IMR-90 (cell line): Measurements from ENCODE around the gene FBXW5. TPM values are rescaled to one million over a fixed set of nuclear protein-coding genes. Genes with fewer than 3 reads are reported as not detected.

Experiments used
- ATAC-seq: fragments of 200-7000 bp; cut with Tn5 transposase; 2 replicates; pipeline ENCODE4 v1.9.1; 2020; ENCODE audit warnings: low read depth, mild to moderate bottlenecking, moderate library complexity
- BruUV-seq: library from RNA; stranded (reverse); fragments of 400-500 nt; replicated peaks from 2 replicates; lab custom pipeline; 2021; lab: Mats Ljungman, UMichigan
- CTCF ChIA-PET: fragments of 300-600 bp; formaldehyde crosslinking; extraction: SDS; loops from one replicate; lab custom pipeline; 2021; ENCODE audit warnings: antibody characterized with exemption; lab: Yijun Ruan, JAX
- POLR2A ChIA-PET: fragments of 300-600 bp; sonication (Branson Sonifier 250); formaldehyde crosslinking; loops from one replicate; lab custom pipeline; 2022; ENCODE audit warnings: antibody characterized with exemption; ENCODE audit not compliant: unreplicated experiment; lab: Charles Lee
- DNase-seq: peaks from one replicate; pipeline ENCODE4 v3.0.0; 2013
- H2AFZ ChIP-seq: replicated peaks from 2 replicates; pipeline ENCODE3; 2013; ENCODE audit warnings: low read length, mild to moderate bottlenecking; ENCODE audit not compliant: poor library complexity
- H2AK5ac ChIP-seq: 2 replicates; pipeline ENCODE4 v1.6.1; 2013; ENCODE audit warnings: low read depth, low read length, inconsistent platforms
- H2AK9ac ChIP-seq: replicated peaks from 2 replicates; pipeline ENCODE3; 2013; ENCODE audit warnings: mild to moderate bottlenecking, low read depth, low read length, moderate library complexity; ENCODE audit not compliant: poor library complexity
- H2BK120ac ChIP-seq: 2 replicates; pipeline ENCODE4 v1.6.1; 2013; ENCODE audit warnings: low read depth, low read length, inconsistent platforms
- H2BK15ac ChIP-seq: 3 replicates; pipeline ENCODE4 v1.6.1; 2013; ENCODE audit warnings: low read depth, low read length, inconsistent platforms
- H2BK20ac ChIP-seq: 2 replicates; pipeline ENCODE4 v1.6.1; 2013; ENCODE audit warnings: low read depth, mild to moderate bottlenecking, inconsistent platforms, low read length, moderate library complexity
- H2BK5ac ChIP-seq: 2 replicates; pipeline ENCODE4 v1.6.1; 2013; ENCODE audit warnings: mild to moderate bottlenecking, low read depth, low read length, inconsistent platforms; ENCODE audit not compliant: poor library complexity, severe bottlenecking
- H3K14ac ChIP-seq: replicated peaks from 2 replicates; pipeline ENCODE4 v1.6.1; 2013; ENCODE audit warnings: low read depth, low read length, inconsistent platforms
- H3K18ac ChIP-seq: 2 replicates; pipeline ENCODE4 v1.6.1; 2013; ENCODE audit warnings: low read depth, low read length, control low read depth
- H3K23ac ChIP-seq: 2 replicates; pipeline ENCODE4 v1.6.1; 2013; ENCODE audit warnings: low read depth, low read length, inconsistent platforms
- H3K27ac ChIP-seq: 2 replicates; pipeline ENCODE4 v1.5.1; 2013; ENCODE audit warnings: mild to moderate bottlenecking, control low read depth, low read length; ENCODE audit not compliant: insufficient read depth
- H3K27me3 ChIP-seq: 2 replicates; pipeline ENCODE4 v1.6.1; 2013; ENCODE audit warnings: low read length; ENCODE audit not compliant: control insufficient read depth, insufficient read depth
- H3K36me3 ChIP-seq: 2 replicates; pipeline ENCODE4 v1.6.1; 2013; ENCODE audit warnings: low read length, mixed read lengths; ENCODE audit not compliant: control insufficient read depth, insufficient read depth
- H3K4ac ChIP-seq: 2 replicates; pipeline ENCODE4 v1.6.1; 2013; ENCODE audit warnings: low read depth, low read length, inconsistent platforms
- H3K4me1 ChIP-seq: 2 replicates; pipeline ENCODE4 v1.6.1; 2013; ENCODE audit warnings: low read length, mixed read lengths; ENCODE audit not compliant: control insufficient read depth, insufficient read depth
- H3K4me2 ChIP-seq: 2 replicates; pipeline ENCODE4 v1.6.1; 2013; ENCODE audit warnings: low read depth, mild to moderate bottlenecking, control low read depth, low read length, moderate library complexity
- H3K4me3 ChIP-seq: 2 replicates; pipeline ENCODE4 v1.5.1; 2013; ENCODE audit warnings: low read depth, mild to moderate bottlenecking, control low read depth, low read length, moderate library complexity; ENCODE audit not compliant: insufficient read depth
- H3K56ac ChIP-seq: 2 replicates; pipeline ENCODE4 v1.6.1; 2013; ENCODE audit warnings: low read length, inconsistent platforms; ENCODE audit not compliant: insufficient read depth; ENCODE audit errors: extremely low read depth
- H3K79me1 ChIP-seq, 2 experiments: 2 replicates each; pipeline ENCODE4 v1.6.1; 2013; ENCODE audit warnings: low read length in 2 of 2, inconsistent platforms in 1 of 2, low read depth in 1 of 2
- H3K9ac ChIP-seq: 2 replicates; pipeline ENCODE4 v1.6.1; 2013; ENCODE audit warnings: low read depth, low read length, control low read depth
- H3K9me1 ChIP-seq: 2 replicates; pipeline ENCODE4 v1.6.1; 2013; ENCODE audit warnings: low read length, inconsistent platforms; ENCODE audit not compliant: insufficient read depth
- H3K9me3 ChIP-seq: 2 replicates; pipeline ENCODE4 v1.6.1; 2013; ENCODE audit warnings: low read length; ENCODE audit not compliant: control insufficient read depth, insufficient read depth
- H4K20me1 ChIP-seq: 2 replicates; pipeline ENCODE4 v1.6.1; 2013; ENCODE audit warnings: low read length, inconsistent platforms; ENCODE audit not compliant: insufficient read depth
- H4K5ac ChIP-seq: 2 replicates; pipeline ENCODE4 v1.6.1; 2013; ENCODE audit warnings: mild to moderate bottlenecking, low read depth, low read length, control low read depth
- H4K8ac ChIP-seq, 2 experiments: 2 replicates each; pipeline ENCODE4 v1.6.1; 2013; ENCODE audit warnings: low read depth in 2 of 2, low read length in 2 of 2, control low read depth in 1 of 2, inconsistent platforms in 1 of 2
- H4K91ac ChIP-seq: 2 replicates; pipeline ENCODE4 v1.6.1; 2013; ENCODE audit warnings: low read depth, low read length, inconsistent platforms; ENCODE audit not compliant: insufficient read depth
- BHLHE40 ChIP-seq: fragments of 150-350 bp; IDR thresholded peaks from 2 replicates; pipeline ENCODE4 v1.6.1; 2016; ENCODE audit warnings: mild to moderate bottlenecking, low read depth, low read length
- CEBPB ChIP-seq: IDR thresholded peaks from 2 replicates; pipeline ENCODE4 v1.6.1; 2012; ENCODE audit warnings: low read depth, low read length, improper control_type of control experiment
- CHD1 ChIP-seq: IDR thresholded peaks from 2 replicates; pipeline ENCODE4 v1.6.1; 2012; ENCODE audit warnings: low read depth, low read length, improper control_type of control experiment
- MAFK ChIP-seq: IDR thresholded peaks from 2 replicates; pipeline ENCODE4 v1.6.1; 2012; ENCODE audit warnings: low read depth, low read length, improper control_type of control experiment
- MAZ ChIP-seq: IDR thresholded peaks from 2 replicates; pipeline ENCODE4 v1.6.1; 2012; ENCODE audit warnings: low read depth, mild to moderate bottlenecking, low read length, improper control_type of control experiment, moderate library complexity, borderline replicate concordance
- MXI1 ChIP-seq: IDR thresholded peaks from 2 replicates; pipeline ENCODE4 v1.6.1; 2012; ENCODE audit warnings: low read depth, mild to moderate bottlenecking, low read length, moderate library complexity, borderline replicate concordance
- NFE2L2 ChIP-seq: fragments of 150-350 bp; IDR thresholded peaks from 2 replicates; pipeline ENCODE4 v1.6.1; 2016; ENCODE audit warnings: low read depth, mild to moderate bottlenecking, low read length
- POLR2A ChIP-seq: IDR thresholded peaks from 2 replicates; pipeline ENCODE4 v1.6.1; 2012; ENCODE audit warnings: mild to moderate bottlenecking, low read depth, low read length
- RCOR1 ChIP-seq: IDR thresholded peaks from 2 replicates; pipeline ENCODE4 v1.6.1; 2012; ENCODE audit warnings: mild to moderate bottlenecking, low read length, improper control_type of control experiment; ENCODE audit not compliant: insufficient replicate concordance
- SMC3 ChIP-seq: fragments of 150-350 bp; IDR thresholded peaks from 2 replicates; pipeline ENCODE4 v1.6.1; 2016; ENCODE audit warnings: low read depth, mild to moderate bottlenecking, antibody characterized with exemption, low read length, moderate library complexity
- WGBS, 2 experiments: methylation state at CpG; one replicate each; pipeline versions ENCODE4 v1.1.5 to v1.1.7; 2013; ENCODE audit warnings: missing lambda C conversion rate in 2 of 2; ENCODE audit not compliant: insufficient read length in 1 of 2; ENCODE audit errors: extremely low coverage in 2 of 2; 5-methylcytosine and 5-hydroxymethylcytosine counted together
- dilution Hi-C: fragments of 300-500 bp; cut with HindIII; formaldehyde crosslinking; loops from one replicate; pipeline ENCODE4 v1.14.3; 2018; ENCODE audit warnings: low sequenced_read_pairs; ENCODE audit not compliant: unreplicated experiment
- in situ Hi-C: fragments of 300-500 bp; cut with MboI; formaldehyde crosslinking; loops from 3 replicates; pipeline ENCODE4 v1.14.3; 2019; ENCODE audit warnings: low sequenced_read_pairs, inconsistent platforms, mixed read lengths
- intact Hi-C: fragments of 100-400 bp; cut with micrococcal nuclease; formaldehyde crosslinking; loops from 2 replicates; pipeline ENCODE4 v1.10.0; 2022
- polyA plus RNA-seq, 3 experiments: library from polyadenylated mRNA; depleted of rRNA; stranded (reverse); fragments of >200 nt; gene quantifications; 2 replicates each; pipeline ENCODE4 v1.2.3, GENCODE V29; 2012; ENCODE audit warnings: low replicate concordance in 1 of 3
- total RNA-seq: library from RNA; depleted of rRNA; stranded (reverse); fragments of >200 nt; gene quantifications from 2 replicates; pipeline ENCODE4 v1.2.3, GENCODE V29; 2012

FBXW5 gene
- total and polyA plus RNA-seq, 2 of the 4 experiments (the other 2 are of a cell fraction) = 65.1 to 80.2 TPM

GRCh38 chr9:136934277-136934676 is 10.3 kb downstream of the FBXW5 start:
- POLR2A ChIA-PET = no interaction called here
- DNase-seq (no peak), ATAC-seq (no peak)
- H2BK20ac ChIP-seq = no peak overlapping the region
- in situ Hi-C loops = no loop called here
- H2AFZ ChIP-seq = no peak overlapping the region
- H3K9ac ChIP-seq = no peak overlapping the region
- no peak overlapping the region for H3K4ac ChIP-seq
- CTCF ChIA-PET = no interaction called here
- H3K56ac ChIP-seq = no peak overlapping the region
- intact Hi-C loops = no loop called here
- H3K4me2 ChIP-seq = no peak overlapping the region
- H2BK120ac ChIP-seq = no peak overlapping the region
- H2BK5ac ChIP-seq = no peak overlapping the region
- H3K9me3 ChIP-seq = no peaks in the 10 kb centered on the region
- H3K4me1 ChIP-seq = no peaks in the 10 kb centered on the region
- no peaks in the 10 kb centered on the region for H3K27me3 ChIP-seq
- H4K91ac ChIP-seq = no peak overlapping the region
- TF ChIP-seq CEBPB (no peak), RCOR1 (no peak), BHLHE40 (no peak), NFE2L2 (no peak), CHD1 (no peak), POLR2A (no peak), MXI1 (no peak), MAFK (no peak), SMC3 (no peak), MAZ (no peak)
- WGBS, 2 experiments = 100% methylated on average over 1 of the region's 3 CpGs; no CpG with 5 or more reads in 1 of the 2 experiments
- dilution Hi-C loops = no loop called here
- H2BK15ac ChIP-seq = no peak overlapping the region
- H3K27ac ChIP-seq = no peak overlapping the region
- H3K36me3 ChIP-seq = peaks cover 11% of the 10 kb centered on the region
- no peaks in the 10 kb centered on the region; the same call in 1 of the 2 replicates for H4K20me1 ChIP-seq
- H3K79me1 ChIP-seq = peaks cover 7 to 22% of the 10 kb centered on the region in 2 experiments; a peak in 2 of 4 replicates
- BruUV-seq = no TSS peak
- no peak overlapping the region for H3K18ac ChIP-seq
- H2AK5ac ChIP-seq = no peak overlapping the region
- H2AK9ac ChIP-seq = no peak overlapping the region
- no peaks in the 10 kb centered on the region; the same call in 1 of the 2 replicates for H3K9me1 ChIP-seq
- no peak overlapping the region for H4K5ac ChIP-seq
- H3K23ac ChIP-seq = no peak overlapping the region
- no peak overlapping the region for H3K4me3 ChIP-seq
- no peak overlapping the region for H4K8ac ChIP-seq
- H3K14ac ChIP-seq = no peak overlapping the region
